NT2/D1 (cell line): ENCODE data around the gene ADAMTSL5.

Experiments used
- SUZ12 ChIP-seq: IDR thresholded peaks from 2 replicates; pipeline ENCODE4 v1.6.1; 2011; ENCODE audit not compliant: insufficient read length, insufficient read depth; ENCODE audit errors: extremely low read depth
- YY1 ChIP-seq: IDR thresholded peaks from 2 replicates; pipeline ENCODE4 v1.6.1; 2011; ENCODE audit not compliant: insufficient read length, insufficient read depth
- ZNF274 ChIP-seq: IDR thresholded peaks from 2 replicates; pipeline ENCODE4 v1.6.1; 2011; ENCODE audit warnings: mild to moderate bottlenecking, low read depth, low read length

DNA sequence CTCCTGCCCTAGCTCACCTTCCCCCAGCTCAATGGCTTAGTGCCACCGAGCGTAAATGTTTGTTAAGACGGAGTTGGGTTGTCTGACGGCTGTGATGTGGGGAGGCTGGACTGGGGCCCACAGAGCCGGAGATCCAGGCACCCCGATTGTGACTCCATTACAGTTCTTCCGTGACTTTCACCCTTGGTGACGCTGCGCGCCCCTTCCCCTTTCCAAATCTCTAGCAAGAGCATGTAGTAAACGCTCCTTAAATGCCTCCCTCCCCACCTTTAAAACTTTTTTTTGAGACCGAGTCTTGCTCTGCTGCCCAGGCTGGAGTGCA, 21.0 kb downstream of the ADAMTSL5 start:
- no peak for TF ChIP-seq SUZ12
- no peak for TF ChIP-seq YY1
- no peak for TF ChIP-seq ZNF274
